Common myeloid progenitor, CD34-positive (primary cell): ENCODE data around the gene LAPTM5.

ENCODE experiments used
- CTCF ChIA-PET: fragments of 350-600 bp; sonication (Branson Sonifier 250); formaldehyde crosslinking; loops from one replicate; lab custom pipeline; 2021; ENCODE audit warnings: antibody characterized with exemption; lab: Charles Lee
- POLR2A ChIA-PET: fragments of 350-600 bp; sonication (Branson Sonifier 250); formaldehyde crosslinking; loops from one replicate; lab custom pipeline; 2021; ENCODE audit warnings: antibody characterized with exemption; lab: Charles Lee
- DNase-seq, 3 donors: peaks; one replicate each; pipeline versions ENCODE4 v3.0.0 to v3.0.0-alpha.2; 2013
- H3K27ac ChIP-seq, 2 experiments: 1 replicate in 1 of 2; 2 replicates in 1 of 2; pipeline ENCODE4 v1.7.0; 2013; ENCODE audit warnings: inconsistent platforms in 2 of 2, low read length in 2 of 2, mild to moderate bottlenecking in 2 of 2, low read depth in 1 of 2, moderate library complexity in 1 of 2; ENCODE audit not compliant: severe bottlenecking in 2 of 2, insufficient read depth in 1 of 2, poor library complexity in 1 of 2
- H3K27me3 ChIP-seq, 5 experiments: replicated peaks in 2 of 5; 1 replicate in 3 of 5; 2 replicates in 2 of 5; pipeline versions ENCODE4 v1.6.1 to v1.7.0; 2013; ENCODE audit warnings: low read length in 4 of 5, mild to moderate bottlenecking in 2 of 5, moderate library complexity in 2 of 5, inconsistent platforms in 1 of 5; ENCODE audit not compliant: insufficient read depth in 5 of 5, control insufficient read depth in 4 of 5
- H3K36me3 ChIP-seq, 4 experiments: 1 replicate in 2 of 4; 2 replicates in 2 of 4; pipeline versions ENCODE4 v1.6.1 to v1.7.0; 2013; ENCODE audit warnings: low read length in 3 of 4, control low read depth in 1 of 4, mild to moderate bottlenecking in 1 of 4; ENCODE audit not compliant: control insufficient read depth in 4 of 4, insufficient read depth in 4 of 4
- H3K4me1 ChIP-seq, 4 experiments: 1 replicate in 3 of 4; 2 replicates in 1 of 4; pipeline versions ENCODE4 v1.6.1 to v1.7.1; 2013; ENCODE audit warnings: low read length in 3 of 4, mild to moderate bottlenecking in 3 of 4, control low read depth in 1 of 4, inconsistent platforms in 1 of 4, moderate library complexity in 1 of 4; ENCODE audit not compliant: control insufficient read depth in 4 of 4, insufficient read depth in 4 of 4; ENCODE audit errors: control extremely low read depth in 1 of 4
- H3K4me3 ChIP-seq, 7 experiments: 1 replicate in 4 of 7; 2 replicates in 3 of 7; pipeline versions ENCODE4 v1.5.1 to v1.7.0; 2013; ENCODE audit warnings: mild to moderate bottlenecking in 7 of 7, low read length in 6 of 7, moderate library complexity in 6 of 7, inconsistent platforms in 2 of 7, low read depth in 2 of 7, control low read depth in 1 of 7; ENCODE audit not compliant: insufficient read depth in 4 of 7, control insufficient read depth in 1 of 7; ENCODE audit errors: extremely low read depth in 1 of 7
- H3K9me3 ChIP-seq, 5 experiments: 1 replicate in 4 of 5; 2 replicates in 1 of 5; pipeline versions ENCODE4 v1.6.1 to v1.7.1; 2013; ENCODE audit warnings: low read length in 4 of 5, mild to moderate bottlenecking in 2 of 5, inconsistent platforms in 1 of 5, low read depth in 1 of 5, moderate library complexity in 1 of 5; ENCODE audit not compliant: control insufficient read depth in 4 of 5, insufficient read depth in 2 of 5; ENCODE audit errors: control extremely low read depth in 1 of 5
- WGBS: methylation state at CpG from one replicate; pipeline ENCODE4 v1.1.5; 2013; ENCODE audit not compliant: insufficient coverage; 5-methylcytosine and 5-hydroxymethylcytosine counted together

The LAPTM5 gene

DNA sequence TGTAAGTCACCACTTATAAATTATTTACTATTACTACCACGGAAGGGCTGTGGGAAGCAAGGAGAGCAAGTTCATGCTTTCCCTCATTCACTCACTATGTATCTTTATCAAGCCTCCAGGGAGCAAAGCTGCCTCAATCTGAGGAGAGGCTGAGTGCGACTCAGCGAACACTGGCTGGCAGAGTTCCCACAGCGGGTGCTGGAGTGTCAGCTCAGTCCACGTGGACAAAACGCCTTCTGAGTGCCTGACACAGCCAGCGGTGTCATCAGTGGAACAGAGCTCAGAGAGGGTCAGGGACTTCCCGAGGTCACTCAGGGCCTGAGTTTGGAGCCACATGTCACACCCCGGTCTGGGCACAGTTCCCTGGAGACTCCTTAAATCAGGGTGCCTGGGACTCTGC is 51.0 kb downstream of the LAPTM5 start:
- ChIA-PET POLR2A (no interaction called here), CTCF (interaction anchor here (0.8 to 3.1 kb wide), 4 partner anchors 9 to 326 kb away, joined by 3 to 8 read pairs (median 4); no protein-coding TSS in a partner anchor)
- WGBS: 60% methylated on average over 9 of the region's 9 CpGs
- no peaks in the 10 kb centered on the region for H3K4me1 ChIP-seq
- H3K27ac ChIP-seq: no peak overlapping the region
- no peaks in the 10 kb centered on the region for H3K36me3 ChIP-seq
- H3K27me3 ChIP-seq: peaks cover 0 to 9% (median 1%) of the 10 kb centered on the region in 5 experiments
- no peak overlapping the region for H3K4me3 ChIP-seq
- no peak for DNase-seq
- no peaks in the 10 kb centered on the region for H3K9me3 ChIP-seq

DNA sequence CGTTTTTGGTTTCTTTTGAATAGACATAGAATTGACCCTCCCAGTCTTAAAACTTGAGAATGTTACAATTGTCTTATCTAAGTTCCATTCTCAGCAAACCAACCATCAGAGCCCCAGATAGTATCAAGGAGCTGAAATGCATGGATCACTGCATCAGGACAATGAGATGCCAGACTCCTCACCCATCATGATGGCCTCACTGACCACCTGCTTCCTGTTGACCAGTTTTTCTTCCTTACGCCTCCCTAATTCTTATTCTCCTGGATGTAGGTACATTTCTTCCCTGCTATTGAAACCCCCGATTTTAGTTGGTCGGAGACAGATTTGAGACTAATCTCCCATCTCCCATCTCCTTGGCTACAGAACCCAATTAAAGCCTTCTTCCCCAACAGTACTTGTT is 51.9 kb downstream of the LAPTM5 start:
- Histone ChIP-seq H3K9me3 (no peaks in the 10 kb centered on the region), H3K4me1 (no peaks in the 10 kb centered on the region), H3K4me3 (no peak overlapping the region), H3K27me3 (peaks cover 0 to 9% (median 1%) of the 10 kb centered on the region in 5 experiments), H3K36me3 (no peaks in the 10 kb centered on the region), H3K27ac (no peak overlapping the region)
- WGBS: 94% methylated on average over 3 of the region's 4 CpGs
- ChIA-PET POLR2A (no interaction called here), CTCF (no interaction called here)
- no peak for DNase-seq

DNA sequence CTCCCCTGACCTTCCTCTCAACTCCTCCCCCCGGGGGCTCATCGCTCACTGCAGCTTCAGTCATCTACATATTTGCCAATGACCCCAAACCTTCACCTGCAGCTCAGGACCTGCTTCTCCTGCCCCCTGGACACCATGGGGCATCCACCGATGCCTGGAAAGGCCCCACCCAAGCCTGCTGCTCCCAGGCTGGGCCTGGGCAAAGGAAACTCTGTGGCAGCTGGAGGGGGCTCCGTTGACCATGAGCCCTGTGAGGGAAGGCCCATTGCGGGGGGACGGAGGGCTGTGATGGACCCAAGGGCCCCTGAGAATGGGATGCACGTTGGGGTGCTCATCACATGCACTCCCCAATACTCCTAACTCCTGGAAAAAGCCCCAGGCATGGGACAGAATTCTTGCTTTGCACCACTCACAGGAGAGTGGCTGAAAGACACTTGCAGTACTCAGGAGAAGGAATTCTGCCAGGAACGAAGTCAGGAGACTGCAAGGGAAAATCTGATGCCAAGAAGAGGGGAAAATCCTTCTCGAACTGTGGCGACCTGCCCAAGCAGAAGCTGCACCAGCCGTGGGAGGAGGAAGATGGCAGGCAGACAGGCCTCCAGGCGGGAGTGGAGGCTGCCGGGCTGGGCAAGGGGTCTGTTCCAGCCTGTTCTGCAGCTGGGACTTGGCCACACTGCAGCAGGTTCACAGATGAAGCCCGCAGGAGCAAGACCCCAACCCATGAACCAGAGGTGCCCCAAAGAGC is 52.6 kb downstream of the LAPTM5 start:
- no peak for DNase-seq
- no peaks in the 10 kb centered on the region for H3K36me3 ChIP-seq
- WGBS: 95% methylated on average over 13 of the region's 14 CpGs
- H3K9me3 ChIP-seq: no peaks in the 10 kb centered on the region
- peaks cover 0 to 12% (median 1%) of the 10 kb centered on the region in 5 experiments for H3K27me3 ChIP-seq
- ChIA-PET POLR2A (no interaction called here), CTCF (interaction anchor here (1.2 kb wide), 1 partner anchor 11 kb away, joined by 4 read pairs; no protein-coding TSS in a partner anchor)
- H3K4me3 ChIP-seq: no peak overlapping the region
- no peak overlapping the region for H3K27ac ChIP-seq
- H3K4me1 ChIP-seq: no peaks in the 10 kb centered on the region

DNA sequence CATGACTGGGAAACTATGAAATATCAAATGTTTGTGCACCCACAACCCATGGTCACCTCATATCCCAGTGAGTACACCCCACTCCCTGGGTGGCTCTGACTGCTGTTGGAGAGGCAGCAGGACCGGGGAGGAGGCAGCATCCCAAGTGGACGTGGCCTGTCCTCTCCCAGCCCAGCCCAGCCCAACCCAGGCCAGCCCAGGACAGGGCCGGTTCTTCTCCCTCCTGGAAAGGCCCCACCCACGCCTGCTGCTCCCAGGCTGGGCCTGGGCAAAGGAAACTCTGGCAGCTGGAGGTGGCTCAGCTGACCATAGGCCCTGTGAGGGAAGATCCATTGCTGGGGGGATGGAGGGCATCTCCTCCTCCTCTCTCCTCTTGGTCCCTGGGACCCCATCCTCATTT is 53.3 kb downstream of the LAPTM5 start:
- ChIA-PET CTCF (interaction anchor here (1.2 kb wide), 1 partner anchor 12 kb away, joined by 4 read pairs; no protein-coding TSS in a partner anchor), POLR2A (no interaction called here)
- no CpG with 5 or more reads among the region's 4 CpGs for WGBS
- no peaks in the 10 kb centered on the region for H3K36me3 ChIP-seq
- peaks cover 0 to 12% (median 1%) of the 10 kb centered on the region in 5 experiments for H3K27me3 ChIP-seq
- H3K4me1 ChIP-seq: no peaks in the 10 kb centered on the region
- no peaks in the 10 kb centered on the region for H3K9me3 ChIP-seq
- H3K27ac ChIP-seq: no peak overlapping the region
- DNase-seq: no peak
- no peak overlapping the region for H3K4me3 ChIP-seq

DNA sequence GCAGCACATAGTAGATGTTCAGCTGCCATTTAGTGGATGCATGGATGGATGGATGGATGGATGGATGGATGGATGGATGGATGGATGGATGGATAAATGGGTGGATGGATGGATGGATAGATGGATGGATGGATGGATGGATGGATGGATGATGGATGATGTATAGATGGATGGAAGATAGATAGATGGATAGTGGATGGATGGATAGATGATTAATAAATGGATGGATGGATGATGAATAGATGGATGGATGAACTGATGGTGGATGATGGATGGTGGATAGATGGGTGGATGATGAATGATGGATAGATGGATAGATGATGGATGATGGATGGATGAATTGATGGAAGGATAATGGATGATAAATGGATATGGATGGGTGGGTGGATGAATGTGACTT is 54.8 kb downstream of the LAPTM5 start:
- Histone ChIP-seq H3K4me1 (no peaks in the 10 kb centered on the region), H3K27me3 (peaks cover 0 to 12% (median 1%) of the 10 kb centered on the region in 5 experiments), H3K9me3 (no peaks in the 10 kb centered on the region), H3K4me3 (peak overlapping the region in 1 of 7 experiments; percentile 5), H3K27ac (no peak overlapping the region), H3K36me3 (no peaks in the 10 kb centered on the region)
- POLR2A ChIA-PET: no interaction called here
- no peak for DNase-seq
- CTCF ChIA-PET: no interaction called here

DNA sequence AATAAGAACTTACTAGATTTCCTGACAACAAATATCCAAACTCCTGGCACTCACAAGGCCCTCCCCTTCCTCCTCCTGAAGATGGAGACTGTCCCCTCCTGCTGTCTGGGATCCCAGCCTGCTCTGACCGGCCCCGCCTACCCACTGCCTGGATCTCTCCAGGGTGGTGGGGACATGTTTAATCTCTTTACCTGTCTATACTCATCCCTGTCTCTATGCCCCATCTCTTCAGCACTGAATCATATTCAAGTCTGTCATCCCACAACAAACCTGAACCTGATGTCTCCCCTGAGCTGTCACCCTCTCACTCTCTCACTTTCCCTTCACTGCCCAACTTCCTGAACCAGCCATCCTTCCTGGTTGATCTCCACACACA is 56.3 kb downstream of the LAPTM5 start:
- ChIA-PET CTCF (no interaction called here), POLR2A (interaction anchor here (0.6 kb wide), 1 partner anchor 1647 kb away, joined by 3 read pairs; no protein-coding TSS in a partner anchor)
- Histone ChIP-seq H3K27ac (no peak overlapping the region), H3K9me3 (no peaks in the 10 kb centered on the region), H3K4me1 (no peaks in the 10 kb centered on the region), H3K27me3 (peaks cover 0 to 9% (median 0%) of the 10 kb centered on the region in 5 experiments), H3K36me3 (no peaks in the 10 kb centered on the region), H3K4me3 (no peak overlapping the region)
- WGBS: 83% methylated on average over 2 of the region's 2 CpGs
- DNase-seq: no peak

DNA sequence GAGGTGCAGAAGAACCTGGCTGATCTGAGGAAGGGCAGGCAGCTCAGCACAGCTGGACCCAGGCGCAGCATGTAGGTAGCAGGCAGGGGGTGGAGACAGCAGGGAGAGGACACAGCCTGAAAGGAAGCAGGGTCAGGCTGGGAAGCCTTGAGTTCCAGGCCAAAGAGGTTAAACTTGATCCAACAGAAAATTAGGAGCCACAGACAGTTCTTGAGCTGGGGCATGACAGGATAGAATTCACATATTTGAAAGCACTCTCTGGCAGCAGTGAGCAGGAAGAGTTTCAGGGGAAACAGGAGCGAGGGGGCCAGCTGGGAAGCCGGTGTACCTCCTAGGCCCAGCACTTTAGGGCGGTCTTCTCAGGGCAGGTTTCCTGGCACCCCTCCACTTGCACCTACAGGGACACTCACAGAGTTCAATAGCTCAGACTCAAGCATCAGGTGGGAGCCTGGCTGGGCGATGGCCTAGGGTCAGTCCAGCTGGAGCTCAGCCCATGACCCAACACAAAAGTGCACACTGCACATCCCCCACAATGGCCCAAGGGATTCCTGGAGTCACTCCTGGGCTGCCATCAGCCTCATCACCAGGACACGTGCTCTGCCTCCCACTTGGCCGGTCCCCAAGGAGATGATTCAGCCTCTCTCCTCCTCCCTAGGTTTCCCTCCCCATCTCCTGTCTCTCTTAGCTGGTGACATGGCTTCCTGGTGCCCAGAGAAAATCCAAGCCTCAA is 56.9 kb downstream of the LAPTM5 start:
- Histone ChIP-seq H3K4me1 (no peaks in the 10 kb centered on the region), H3K27ac (no peak overlapping the region), H3K9me3 (no peaks in the 10 kb centered on the region), H3K36me3 (no peaks in the 10 kb centered on the region), H3K27me3 (peaks cover 0 to 9% (median 0%) of the 10 kb centered on the region in 5 experiments), H3K4me3 (no peak overlapping the region)
- CTCF ChIA-PET: no interaction called here
- POLR2A ChIA-PET: interaction anchor here (0.6 kb wide), 1 partner anchor 1646 kb away, joined by 3 read pairs; no protein-coding TSS in a partner anchor
- no peak for DNase-seq
- 91% methylated on average over 7 of the region's 7 CpGs for WGBS
